H1 (cell line): ENCODE data around the gene POLR1F. TPM values are rescaled to one million over a fixed set of nuclear protein-coding genes. Genes with fewer than 3 reads are reported as not detected.

Experiments used
- CTCF ChIA-PET: fragments of 300-600 bp; sonication (Branson Sonifier 250); formaldehyde crosslinking; loops from one replicate; lab custom pipeline; 2021; ENCODE audit not compliant: partially characterized antibody; lab: Charles Lee
- POLR2A ChIA-PET: fragments of 300-600 bp; sonication (Branson Sonifier 250); formaldehyde crosslinking; loops from one replicate; lab custom pipeline; 2021; ENCODE audit warnings: inconsistent platforms; ENCODE audit not compliant: partially characterized antibody; lab: Charles Lee
- DNase-seq, 2 experiments: peaks; one replicate each; pipeline versions ENCODE4 v3.0.0 to v3.0.0-alpha.2; 2010 to 2022; ENCODE audit warnings: low spot score in 2 of 2, low read depth in 1 of 2, mixed read lengths in 1 of 2
- FAIRE-seq: peaks from 2 replicates; lab custom pipeline; 2011; peaks lifted over from hg19 to GRCh38; lab: Jason Lieb, UNC
- H2AFZ ChIP-seq: 2 replicates; pipeline ENCODE4 v1.8.1; 2012; ENCODE audit warnings: low read length, inconsistent platforms
- H2AK5ac ChIP-seq: 2 replicates; pipeline ENCODE4 v1.6.1; 2013; ENCODE audit warnings: low read depth, low read length
- H2BK120ac ChIP-seq: replicated peaks from 2 replicates; pipeline ENCODE3; 2013; ENCODE audit warnings: low read depth, low read length, inconsistent platforms
- H2BK12ac ChIP-seq: 2 replicates; pipeline ENCODE4 v1.6.1; 2013; ENCODE audit warnings: low read depth, low read length
- H2BK15ac ChIP-seq: 2 replicates; pipeline ENCODE4 v1.6.1; 2013; ENCODE audit warnings: low read length
- H2BK20ac ChIP-seq: 2 replicates; pipeline ENCODE4 v1.6.1; 2013; ENCODE audit warnings: low read length
- H2BK5ac ChIP-seq: 2 replicates; pipeline ENCODE4 v1.6.1; 2013; ENCODE audit warnings: low read depth, low read length
- H3K14ac ChIP-seq: 2 replicates; pipeline ENCODE4 v1.6.1; 2013; ENCODE audit warnings: inconsistent platforms; ENCODE audit not compliant: insufficient read length
- H3K18ac ChIP-seq: 2 replicates; pipeline ENCODE4 v1.6.1; 2013; ENCODE audit warnings: low read length; ENCODE audit errors: extremely low read depth
- H3K23ac ChIP-seq: 2 replicates; pipeline ENCODE4 v1.6.1; 2013; ENCODE audit warnings: inconsistent platforms; ENCODE audit not compliant: insufficient read length
- H3K23me2 ChIP-seq: 2 replicates; pipeline ENCODE4 v1.6.1; 2013; ENCODE audit warnings: low read depth, low read length
- H3K27ac ChIP-seq: 2 replicates; pipeline ENCODE4 v1.6.1; 2011; ENCODE audit warnings: low read depth, low read length, inconsistent platforms
- H3K27me3 ChIP-seq, 4 experiments: replicated peaks in 1 of 4; 1 replicate in 1 of 4; 2 replicates in 3 of 4; pipeline versions ENCODE4 v1.6.1 to v1.8.1; 2011 to 2013; ENCODE audit warnings: low read length in 3 of 4, mild to moderate bottlenecking in 3 of 4, inconsistent platforms in 2 of 4, mixed read lengths in 2 of 4, moderate library complexity in 1 of 4; ENCODE audit not compliant: control insufficient read depth in 3 of 4, insufficient read depth in 3 of 4; ENCODE audit errors: extremely low read depth in 1 of 4
- H3K36me3 ChIP-seq, 4 experiments: 2 replicates each; pipeline versions ENCODE4 v1.6.1 to v1.8.1; 2011 to 2013; ENCODE audit warnings: mild to moderate bottlenecking in 4 of 4, low read length in 3 of 4, moderate library complexity in 2 of 4, control low read depth in 1 of 4, inconsistent platforms in 1 of 4; ENCODE audit not compliant: insufficient read depth in 4 of 4, control insufficient read depth in 2 of 4
- H3K4ac ChIP-seq: replicated peaks from 2 replicates; pipeline ENCODE3; 2013; ENCODE audit warnings: low read length, low read depth, mixed read lengths, inconsistent platforms; ENCODE audit not compliant: insufficient read length
- H3K4me1 ChIP-seq, 4 experiments: replicated peaks in 1 of 4; 1 replicate in 1 of 4; 2 replicates in 3 of 4; pipeline versions ENCODE4 v1.6.1 to v1.8.1; 2011 to 2013; ENCODE audit warnings: low read length in 3 of 4, inconsistent platforms in 2 of 4, mixed read lengths in 1 of 4; ENCODE audit not compliant: insufficient read depth in 4 of 4, control insufficient read depth in 3 of 4
- H3K4me2 ChIP-seq, 2 experiments: 2 replicates each; pipeline versions ENCODE4 v1.6.1 to v1.8.1; 2011 to 2013; ENCODE audit warnings: low read depth in 2 of 2, low read length in 2 of 2, control low read depth in 1 of 2, inconsistent platforms in 1 of 2, mild to moderate bottlenecking in 1 of 2; ENCODE audit not compliant: insufficient read depth in 1 of 2
- H3K4me3 ChIP-seq, 4 experiments: fragments of 200-600, 300-600 bp in 1 of 4; sonication (generic), shearing (Covaris generic), sonication (Bioruptor Twin) in 1 of 4; 2 replicates each; pipeline versions ENCODE4 v1.5.1 to v1.8.1; 2011 to 2016; ENCODE audit warnings: low read length in 4 of 4, low read depth in 3 of 4, control low read depth in 2 of 4, inconsistent platforms in 2 of 4, mild to moderate bottlenecking in 2 of 4, mixed read lengths in 1 of 4, moderate library complexity in 1 of 4; ENCODE audit not compliant: insufficient read depth in 2 of 4; ENCODE audit errors: extremely low read depth in 1 of 4
- H3K56ac ChIP-seq: replicated peaks from 2 replicates; pipeline ENCODE3; 2013; ENCODE audit warnings: low read depth, mild to moderate bottlenecking, mixed read lengths, low read length, inconsistent platforms; ENCODE audit not compliant: insufficient read length
- H3K79me1 ChIP-seq: 2 replicates; pipeline ENCODE4 v1.6.1; 2013; ENCODE audit warnings: low read depth, low read length, control low read depth
- H3K79me2 ChIP-seq, 2 experiments: 2 replicates each; pipeline versions ENCODE4 v1.6.1 to v1.8.1; 2012 to 2013; ENCODE audit warnings: low read length in 2 of 2, mild to moderate bottlenecking in 2 of 2, inconsistent platforms in 1 of 2; ENCODE audit not compliant: insufficient read depth in 2 of 2, control insufficient read depth in 1 of 2
- H3K9ac ChIP-seq, 4 experiments: replicated peaks in 1 of 4; 1 replicate in 1 of 4; 2 replicates in 3 of 4; pipeline versions ENCODE4 v1.6.1 to v1.8.1; 2011 to 2013; ENCODE audit warnings: low read depth in 3 of 4, low read length in 3 of 4, control low read depth in 2 of 4, mild to moderate bottlenecking in 2 of 4, moderate library complexity in 2 of 4, inconsistent platforms in 1 of 4; ENCODE audit errors: extremely low read depth in 1 of 4
- H3K9me3 ChIP-seq, 2 experiments: 2 replicates each; pipeline versions ENCODE4 v1.6.1 to v1.8.1; 2012 to 2013; ENCODE audit warnings: mild to moderate bottlenecking in 2 of 2, moderate library complexity in 2 of 2, control low read depth in 1 of 2, inconsistent platforms in 1 of 2, low read depth in 1 of 2, low read length in 1 of 2, mixed read lengths in 1 of 2; ENCODE audit not compliant: insufficient read depth in 2 of 2
- H4K20me1 ChIP-seq, 2 experiments: replicated peaks in 1 of 2; 2 replicates each; pipeline versions ENCODE3 to v1.8.1; 2011 to 2013; ENCODE audit warnings: inconsistent platforms in 2 of 2, low read length in 2 of 2, mild to moderate bottlenecking in 1 of 2; ENCODE audit not compliant: insufficient read depth in 2 of 2, control insufficient read depth in 1 of 2
- H4K5ac ChIP-seq: 2 replicates; pipeline ENCODE4 v1.6.1; 2013; ENCODE audit warnings: low read length, low read depth, mixed read lengths, inconsistent platforms; ENCODE audit not compliant: insufficient read length
- H4K8ac ChIP-seq: 2 replicates; pipeline ENCODE4 v1.8.0; 2013; ENCODE audit warnings: mild to moderate bottlenecking, moderate library complexity, low read length, inconsistent platforms; ENCODE audit not compliant: insufficient read depth; ENCODE audit errors: extremely low read depth
- H4K91ac ChIP-seq: replicated peaks from 2 replicates; pipeline ENCODE3; 2013; ENCODE audit warnings: low read length, mixed read lengths, inconsistent platforms; ENCODE audit not compliant: insufficient read length
- ASH2L ChIP-seq: fragments of 200-600, 300-600 bp; sonication (generic); IDR thresholded peaks from one replicate; pipeline ENCODE4 v1.7.1; 2017; ENCODE audit warnings: low read length
- CHD1 ChIP-seq: IDR thresholded peaks from 2 replicates; pipeline ENCODE4 v1.6.1; 2012; ENCODE audit warnings: low read depth, low read length, improper control_type of control experiment
- FOSL1 ChIP-seq: IDR thresholded peaks from 2 replicates; pipeline ENCODE4 v1.6.1; 2011; ENCODE audit warnings: mild to moderate bottlenecking, low read depth, low read length, moderate library complexity; ENCODE audit not compliant: insufficient read depth
- GABPA ChIP-seq: IDR thresholded peaks from 2 replicates; pipeline ENCODE4 v1.6.1; 2011; ENCODE audit warnings: mild to moderate bottlenecking, low read length, moderate library complexity, borderline replicate concordance; ENCODE audit not compliant: insufficient read depth
- GTF2F1 ChIP-seq: IDR thresholded peaks from 2 replicates; pipeline ENCODE4 v1.6.1; 2012; ENCODE audit warnings: low read depth, low read length, improper control_type of control experiment, borderline replicate concordance
- JUN ChIP-seq: IDR thresholded peaks from 2 replicates; pipeline ENCODE4 v1.6.1; 2011; ENCODE audit warnings: low read depth, mild to moderate bottlenecking, improper control_type of control experiment, low read length
- PHF8 ChIP-seq: fragments of 200-600 bp; sonication (generic); conservative IDR thresholded peaks from 2 replicates; pipeline ENCODE4 v1.7.1; 2012; ENCODE audit warnings: low read depth, mild to moderate bottlenecking, inconsistent platforms, low read length, moderate library complexity
- SAP30 ChIP-seq: fragments of 300-600 bp; sonication (generic); IDR thresholded peaks from 2 replicates; pipeline ENCODE4 v1.7.1; 2012; ENCODE audit warnings: low read length, moderate library complexity, mild to moderate bottlenecking, inconsistent platforms; ENCODE audit not compliant: insufficient read depth, insufficient replicate concordance
- TAF1 ChIP-seq: IDR thresholded peaks from 2 replicates; pipeline ENCODE4 v1.6.1; 2011; ENCODE audit warnings: mild to moderate bottlenecking, low read depth, low read length
- TBP ChIP-seq: IDR thresholded peaks from 2 replicates; pipeline ENCODE4 v1.6.1; 2011; ENCODE audit warnings: low read depth, low read length, improper control_type of control experiment
- TEAD4 ChIP-seq: IDR thresholded peaks from 2 replicates; pipeline ENCODE4 v1.6.1; 2012; ENCODE audit warnings: low read depth, low read length, inconsistent platforms, mixed read lengths
- YY1 ChIP-seq: IDR thresholded peaks from 2 replicates; pipeline ENCODE4 v1.6.1; 2011; ENCODE audit warnings: low read depth, mild to moderate bottlenecking, low read length
- WGBS, 2 experiments: shearing (Covaris generic) in 1 of 2; methylation state at CpG; one replicate each; pipeline versions ENCODE4 v1.1.6 to v1.1.7; 2013 to 2015; ENCODE audit warnings: low lambda C conversion rate in 2 of 2, mixed read lengths in 2 of 2, inconsistent platforms in 1 of 2, low coverage in 1 of 2, missing lambda C conversion rate in 1 of 2; ENCODE audit not compliant: insufficient replicate concordance in 2 of 2, insufficient coverage in 1 of 2, insufficient read length in 1 of 2; ENCODE audit errors: extremely low coverage in 1 of 2, missing lambda C conversion rate in 1 of 2; 5-methylcytosine and 5-hydroxymethylcytosine counted together
- polyA plus RNA-seq, 7 experiments: library from polyadenylated mRNA; depleted of rRNA in 3 of 7; stranded (reverse) in 5 of 7; unstranded in 2 of 7; fragments of >200 nt in 5 of 7; fragments of 200-250 nt in 2 of 7; gene quantifications; 1 replicate in 5 of 7; 2 replicates in 1 of 7; 4 replicates in 1 of 7; pipeline versions ENCODE4 v1.2.1 to v1.2.3, GENCODE V29; 2011 to 2013; ENCODE audit warnings: missing spikeins in 2 of 7, mixed read lengths in 2 of 7
- total RNA-seq: library from RNA; stranded (reverse); fragmentation: NEBNext Ultra II Directional; extraction: Animal tissue kit (Norgen Biotek cat#: 25700); gene quantifications from 2 replicates; pipeline ENCODE4 v1.2.1, GENCODE V29; 2021
- TF ChIP-seq, protein P1 (sequence below): IDR thresholded peaks from 2 replicates; pipeline ENCODE4 v1.6.1; 2012; ENCODE audit warnings: inconsistent platforms
- TF ChIP-seq, protein P2 (sequence below): IDR thresholded peaks from 2 replicates; pipeline ENCODE4 v1.6.1; 2011; ENCODE audit warnings: low read depth, mild to moderate bottlenecking, low read length; ENCODE audit not compliant: insufficient read depth

The POLR1F gene
- total and polyA plus RNA-seq, 2 of the 8 experiments (the other 6 are each of a cell fraction or from before 2014, with no cell fraction given), result 11.2 to 24.6 TPM

- no peak for FAIRE-seq
- no peak overlapping the region for H3K9ac ChIP-seq
- POLR2A ChIA-PET, result no interaction called here
- TF ChIP-seq TBP (no peak), GABPA (no peak), TEAD4 (no peak), JUN (no peak), FOSL1 (no peak), ASH2L (no peak), SAP30 (no peak), TAF1 (no peak), PHF8 (no peak), CHD1 (no peak), YY1 (no peak), GTF2F1 (no peak)
- TF ChIP-seq, protein P1, sequence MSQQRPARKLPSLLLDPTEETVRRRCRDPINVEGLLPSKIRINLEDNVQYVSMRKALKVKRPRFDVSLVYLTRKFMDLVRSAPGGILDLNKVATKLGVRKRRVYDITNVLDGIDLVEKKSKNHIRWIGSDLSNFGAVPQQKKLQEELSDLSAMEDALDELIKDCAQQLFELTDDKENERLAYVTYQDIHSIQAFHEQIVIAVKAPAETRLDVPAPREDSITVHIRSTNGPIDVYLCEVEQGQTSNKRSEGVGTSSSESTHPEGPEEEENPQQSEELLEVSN, result no peak
- TF ChIP-seq, protein P2, sequence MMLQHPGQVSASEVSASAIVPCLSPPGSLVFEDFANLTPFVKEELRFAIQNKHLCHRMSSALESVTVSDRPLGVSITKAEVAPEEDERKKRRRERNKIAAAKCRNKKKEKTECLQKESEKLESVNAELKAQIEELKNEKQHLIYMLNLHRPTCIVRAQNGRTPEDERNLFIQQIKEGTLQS, result no peak
Observed at GRCh38 chr7:19648791-19649190, 60.0 kb downstream of the POLR1F start.

More at GRCh38 chr7:19648791-19649190, 60.0 kb downstream of the POLR1F start:
- Histone ChIP-seq H3K27me3 (no peaks in the 10 kb centered on the region), H4K20me1 (no peaks in the 10 kb centered on the region), H3K36me3 (no peaks in the 10 kb centered on the region), H2BK12ac (no peak overlapping the region), H3K79me2 (no peaks in the 10 kb centered on the region), H2BK15ac (no peak overlapping the region), H3K79me1 (no peaks in the 10 kb centered on the region), H2AK5ac (no peak overlapping the region), H3K4me1 (no peaks in the 10 kb centered on the region; a peak in 1 of 7 replicates), H3K23ac (no peak overlapping the region), H3K4me3 (no peak overlapping the region), H2BK120ac (no peak overlapping the region), H3K27ac (no peak overlapping the region), H2BK5ac (no peak overlapping the region), H3K14ac (no peak overlapping the region), H3K23me2 (no peaks in the 10 kb centered on the region; the same call in 1 of the 2 replicates), H4K5ac (no peak overlapping the region), H3K56ac (no peak overlapping the region), H3K4me2 (no peak overlapping the region), H4K91ac (no peak overlapping the region), H2AFZ (no peak overlapping the region), H3K18ac (no peak overlapping the region), H3K9me3 (peaks cover 0 to 4% of the 10 kb centered on the region in 2 experiments; a peak in 2 of 4 replicates), H4K8ac (no peak overlapping the region), H2BK20ac (no peak overlapping the region), H3K4ac (no peak overlapping the region)
- no peak for DNase-seq
- 85% methylated on average over 2 of the region's 2 CpGs; no CpG with 5 or more reads in 1 of the 2 experiments for WGBS, 2 experiments
- CTCF ChIA-PET, result no interaction called here
